Mammary epithelial cell (primary cell): ENCODE measurements around the gene SBK1.

Experiments
- EZH2 ChIP-seq: IDR thresholded peaks from 2 replicates; pipeline ENCODE4 v1.6.1; 2012; ENCODE audit warnings: low read length, inconsistent platforms, borderline replicate concordance
- TF ChIP-seq, protein P1 (sequence below), 2 donors: IDR thresholded peaks in 1 of 2; conservative IDR thresholded peaks in 1 of 2; 2 replicates each; pipeline ENCODE4 v1.5.1; 2011 to 2012; ENCODE audit warnings: inconsistent platforms in 2 of 2, low read length in 2 of 2, mild to moderate bottlenecking in 2 of 2, control low read depth in 1 of 2, low read depth in 1 of 2; ENCODE audit not compliant: insufficient read depth in 1 of 2; ENCODE audit errors: extremely low read depth in 1 of 2

DNA sequence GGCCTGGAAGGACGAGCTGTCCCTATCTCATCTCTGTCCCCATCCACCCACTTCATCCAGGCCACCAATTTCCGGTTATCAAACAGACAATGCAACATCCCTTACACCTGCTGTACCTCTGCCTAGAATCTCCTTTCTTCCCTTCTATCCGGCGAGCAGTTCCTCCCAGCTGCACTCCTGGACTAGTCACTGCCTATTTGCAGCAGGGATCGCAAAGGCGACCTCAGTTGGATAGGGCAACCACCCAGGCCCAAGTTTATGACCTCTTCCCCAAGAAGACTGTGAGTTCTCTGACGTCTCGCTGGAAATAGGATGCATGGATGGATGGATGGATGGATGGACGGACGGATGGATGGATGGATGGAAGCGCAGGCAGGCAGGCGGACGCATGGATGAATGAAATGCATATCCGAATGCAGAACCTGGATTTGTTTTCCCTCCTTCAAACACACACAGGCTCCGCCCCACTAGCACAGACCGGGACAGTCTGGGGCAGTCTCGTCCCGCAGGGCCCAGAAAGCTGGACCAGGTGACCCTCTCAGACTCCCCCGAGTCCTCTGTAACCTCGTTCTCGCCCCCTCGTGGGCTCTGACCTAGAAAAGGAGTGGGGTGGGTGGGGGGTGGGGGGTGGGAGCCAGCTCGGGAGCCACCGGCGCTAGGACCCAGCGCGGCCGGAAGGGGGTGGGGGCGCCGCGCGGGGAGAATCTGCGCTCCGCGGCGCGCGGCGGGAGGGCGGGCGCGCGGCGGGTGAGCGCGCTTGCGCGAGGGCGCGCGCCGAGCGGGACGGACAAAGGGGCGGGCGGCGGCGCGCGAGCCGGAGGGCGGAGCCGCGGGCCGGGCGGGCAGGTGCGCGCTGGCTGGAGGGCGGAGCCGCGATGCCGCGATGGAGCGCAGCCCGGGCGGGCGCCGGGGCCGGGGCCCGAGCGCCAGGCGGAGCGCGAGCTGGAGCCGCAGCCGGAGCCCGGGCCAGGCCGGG lies at the start of gene SBK1:
- TF ChIP-seq, protein P1, sequence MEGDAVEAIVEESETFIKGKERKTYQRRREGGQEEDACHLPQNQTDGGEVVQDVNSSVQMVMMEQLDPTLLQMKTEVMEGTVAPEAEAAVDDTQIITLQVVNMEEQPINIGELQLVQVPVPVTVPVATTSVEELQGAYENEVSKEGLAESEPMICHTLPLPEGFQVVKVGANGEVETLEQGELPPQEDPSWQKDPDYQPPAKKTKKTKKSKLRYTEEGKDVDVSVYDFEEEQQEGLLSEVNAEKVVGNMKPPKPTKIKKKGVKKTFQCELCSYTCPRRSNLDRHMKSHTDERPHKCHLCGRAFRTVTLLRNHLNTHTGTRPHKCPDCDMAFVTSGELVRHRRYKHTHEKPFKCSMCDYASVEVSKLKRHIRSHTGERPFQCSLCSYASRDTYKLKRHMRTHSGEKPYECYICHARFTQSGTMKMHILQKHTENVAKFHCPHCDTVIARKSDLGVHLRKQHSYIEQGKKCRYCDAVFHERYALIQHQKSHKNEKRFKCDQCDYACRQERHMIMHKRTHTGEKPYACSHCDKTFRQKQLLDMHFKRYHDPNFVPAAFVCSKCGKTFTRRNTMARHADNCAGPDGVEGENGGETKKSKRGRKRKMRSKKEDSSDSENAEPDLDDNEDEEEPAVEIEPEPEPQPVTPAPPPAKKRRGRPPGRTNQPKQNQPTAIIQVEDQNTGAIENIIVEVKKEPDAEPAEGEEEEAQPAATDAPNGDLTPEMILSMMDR (conservative IDR thresholded peaks at IDR 0.05 in 1 of 2, IDR thresholded peaks at IDR 0.05 in 1 of 2; ENCODE audit: extremely low read depth in 1 of 2, insufficient read depth in 1 of 2, low read depth in 1 of 2, low read length in 2 of 2): no peak
- TF ChIP-seq EZH2: no peak
